ENCODE results near the gene TRAPPC2L.
"Not testable (repeated sequence)": the region's sequence is repeated elsewhere in the genome, so short reads cannot be mapped to it uniquely, and the experiment has no call there.

Gene TRAPPC2L

GRCh38 chr16:88888461-88889387, 31.8 kb downstream of the TRAPPC2L start:
- Mint-ChIP-seq H3K36me3 (ENCODE audit: low read depth) (no peaks in the 10 kb centered on the region), H3K27ac (no peak overlapping the region), H3K9me3 (peaks cover 15% of the 10 kb centered on the region), H3K4me1 (peaks cover 31% of the 10 kb centered on the region), H3K4me3 (no peak overlapping the region), H3K27me3 (ENCODE audit: low read depth, poor library complexity) (peaks cover 12% of the 10 kb centered on the region)
- TF ChIP-seq, protein P1, sequence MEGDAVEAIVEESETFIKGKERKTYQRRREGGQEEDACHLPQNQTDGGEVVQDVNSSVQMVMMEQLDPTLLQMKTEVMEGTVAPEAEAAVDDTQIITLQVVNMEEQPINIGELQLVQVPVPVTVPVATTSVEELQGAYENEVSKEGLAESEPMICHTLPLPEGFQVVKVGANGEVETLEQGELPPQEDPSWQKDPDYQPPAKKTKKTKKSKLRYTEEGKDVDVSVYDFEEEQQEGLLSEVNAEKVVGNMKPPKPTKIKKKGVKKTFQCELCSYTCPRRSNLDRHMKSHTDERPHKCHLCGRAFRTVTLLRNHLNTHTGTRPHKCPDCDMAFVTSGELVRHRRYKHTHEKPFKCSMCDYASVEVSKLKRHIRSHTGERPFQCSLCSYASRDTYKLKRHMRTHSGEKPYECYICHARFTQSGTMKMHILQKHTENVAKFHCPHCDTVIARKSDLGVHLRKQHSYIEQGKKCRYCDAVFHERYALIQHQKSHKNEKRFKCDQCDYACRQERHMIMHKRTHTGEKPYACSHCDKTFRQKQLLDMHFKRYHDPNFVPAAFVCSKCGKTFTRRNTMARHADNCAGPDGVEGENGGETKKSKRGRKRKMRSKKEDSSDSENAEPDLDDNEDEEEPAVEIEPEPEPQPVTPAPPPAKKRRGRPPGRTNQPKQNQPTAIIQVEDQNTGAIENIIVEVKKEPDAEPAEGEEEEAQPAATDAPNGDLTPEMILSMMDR (IDR thresholded peaks at IDR 0.05) = no peak
- no peak for DNase-seq

DNA sequence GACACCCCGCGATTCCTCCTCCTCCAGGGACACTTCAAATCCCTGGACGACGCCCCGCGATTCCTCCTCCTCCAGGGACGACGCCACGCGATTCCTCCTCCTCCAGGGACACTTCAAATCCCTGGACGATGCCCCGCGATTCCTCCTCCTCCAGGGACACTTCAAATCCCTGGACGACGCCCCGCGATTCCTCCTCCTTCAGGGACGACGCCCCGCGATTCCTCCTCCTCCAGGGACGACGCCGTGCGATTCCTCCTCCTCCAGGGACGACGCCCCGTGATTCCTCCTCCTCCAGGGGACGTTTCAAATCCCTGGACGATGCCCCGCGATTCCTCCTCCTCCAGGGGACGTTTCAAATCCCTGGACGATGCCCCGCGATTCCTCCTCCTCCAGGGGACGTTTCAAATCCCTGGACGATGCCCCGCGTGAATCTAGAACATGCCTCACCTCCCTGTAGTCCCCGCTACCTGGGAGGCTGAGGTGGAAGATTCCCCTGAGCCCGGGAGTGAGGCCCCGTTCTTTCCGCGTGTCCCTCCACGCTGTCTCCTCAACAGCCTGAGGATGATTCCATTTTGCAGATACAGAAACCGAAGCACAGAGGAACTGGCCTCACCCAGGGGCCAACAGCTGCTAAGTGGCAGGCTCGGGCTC, 32.9 kb downstream of the TRAPPC2L start:
- Mint-ChIP-seq H3K9me3 (peaks cover 15% of the 10 kb centered on the region), H3K4me1 (peaks cover 31% of the 10 kb centered on the region), H3K27me3 (ENCODE audit: low read depth, poor library complexity) (peaks cover 12% of the 10 kb centered on the region)
- DNase-seq; H3K27ac Mint-ChIP-seq; H3K36me3 Mint-ChIP-seq (ENCODE audit: low read depth); H3K4me3 Mint-ChIP-seq: not testable (repeated sequence)

- H3K36me3 Mint-ChIP-seq (ENCODE audit: low read depth) = no peaks in the 10 kb centered on the region
- H3K27ac Mint-ChIP-seq = no peak overlapping the region
- peaks cover 35% of the 10 kb centered on the region for H3K4me1 Mint-ChIP-seq
- peaks cover 15% of the 10 kb centered on the region for H3K9me3 Mint-ChIP-seq
- H3K4me3 Mint-ChIP-seq = no peak overlapping the region
- no peak for DNase-seq
- TF ChIP-seq, protein P1 (IDR thresholded peaks at IDR 0.05) = no peak
- H3K27me3 Mint-ChIP-seq (ENCODE audit: low read depth, poor library complexity) = peaks cover 12% of the 10 kb centered on the region
Measured at GRCh38 chr16:88891083-88891482, 34.2 kb downstream of the TRAPPC2L start.

DNA sequence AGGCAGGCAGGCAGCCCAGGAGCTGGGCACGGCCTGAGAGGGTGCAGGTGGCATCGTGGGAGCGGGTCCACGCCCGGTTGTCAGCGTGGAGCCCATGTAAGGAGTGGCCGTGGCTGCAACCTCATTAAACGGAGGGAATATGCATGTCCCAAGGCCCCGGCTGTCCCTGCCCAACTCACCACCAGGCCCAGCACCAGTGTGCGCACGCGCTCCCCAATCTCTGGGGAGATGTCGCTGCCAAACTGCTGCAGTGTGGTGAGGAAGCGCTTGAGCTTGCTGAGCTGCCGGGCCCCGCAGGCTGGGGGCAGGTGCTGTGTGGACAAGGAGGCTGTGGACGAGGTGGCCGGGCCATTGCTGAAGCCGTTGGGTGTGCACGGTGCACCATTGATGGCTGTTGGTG, 35.1 kb downstream of the TRAPPC2L start:
- H3K27me3 Mint-ChIP-seq (ENCODE audit: low read depth, poor library complexity) = peaks cover 12% of the 10 kb centered on the region
- H3K4me1 Mint-ChIP-seq = peaks cover 34% of the 10 kb centered on the region
- H3K36me3 Mint-ChIP-seq (ENCODE audit: low read depth) = no peaks in the 10 kb centered on the region
- no peak overlapping the region for H3K27ac Mint-ChIP-seq
- no peak overlapping the region for H3K4me3 Mint-ChIP-seq
- DNase-seq = no peak
- TF ChIP-seq, protein P1 (IDR thresholded peaks at IDR 0.05) = no peak
- peaks cover 15% of the 10 kb centered on the region for H3K9me3 Mint-ChIP-seq

- Mint-ChIP-seq H3K9me3 (peaks cover 15% of the 10 kb centered on the region), H3K27ac (no peak overlapping the region), H3K36me3 (ENCODE audit: low read depth) (no peaks in the 10 kb centered on the region), H3K27me3 (ENCODE audit: low read depth, poor library complexity) (peaks cover 17% of the 10 kb centered on the region), H3K4me3 (no peak overlapping the region), H3K4me1 (peaks cover 24% of the 10 kb centered on the region)
- TF ChIP-seq, protein P1 (IDR thresholded peaks at IDR 0.05) = no peak
- DNase-seq = no peak
Measured at GRCh38 chr16:88893127-88893968, 36.4 kb downstream of the TRAPPC2L start.

DNA sequence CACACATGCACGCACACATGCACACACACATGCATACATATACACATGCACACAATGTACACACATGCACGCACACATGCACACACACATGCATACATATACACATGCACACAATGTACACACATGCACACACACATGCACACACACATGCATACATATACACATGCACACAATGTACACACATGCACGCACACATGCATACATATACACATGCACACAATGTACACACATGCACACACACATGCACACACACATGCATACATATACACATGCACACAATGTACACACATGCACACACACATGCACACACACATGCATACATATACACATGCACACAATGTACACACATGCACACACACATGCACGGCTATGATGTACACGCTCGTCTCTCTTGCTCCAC, 37.3 kb downstream of the TRAPPC2L start:
- H3K9me3 Mint-ChIP-seq = peaks cover 15% of the 10 kb centered on the region
- not testable (repeated sequence) for H3K27ac Mint-ChIP-seq; H3K4me3 Mint-ChIP-seq; H3K36me3 Mint-ChIP-seq (ENCODE audit: low read depth); DNase-seq
- peaks cover 24% of the 10 kb centered on the region for H3K4me1 Mint-ChIP-seq
- H3K27me3 Mint-ChIP-seq (ENCODE audit: low read depth, poor library complexity) = peaks cover 17% of the 10 kb centered on the region
